GM23338 (cell line): ENCODE results near the gene SUGCT. TPM values are rescaled to one million over a fixed set of nuclear protein-coding genes. Genes with fewer than 3 reads are reported as not detected.

Experiments used
- ATAC-seq: fragments of 200-7000 bp; cut with Tn5 transposase; 3 replicates; pipeline ENCODE4 v1.9.1; 2020
- DNase-seq: peaks from one replicate; pipeline ENCODE4 v3.0.0-alpha.2; 2015; ENCODE audit warnings: low spot score
- H2AFZ ChIP-seq: fragments of 200-600 bp; sonication (generic); 2 replicates; pipeline ENCODE4 v1.8.0; 2016; ENCODE audit warnings: antibody characterized with exemption, mild to moderate bottlenecking, moderate library complexity
- H3F3A ChIP-seq: fragments of 200-600 bp; sonication (generic); replicated peaks from 2 replicates; pipeline ENCODE4 v1.8.0; 2017; ENCODE audit warnings: antibody characterized with exemption, mixed run types, low read depth
- H3K27ac ChIP-seq: fragments of 200-600 bp; sonication (generic); 2 replicates; pipeline ENCODE4 v1.6.1; 2016; ENCODE audit warnings: low read depth
- H3K27me3 ChIP-seq: fragments of 200-600 bp; sonication (generic); 2 replicates; pipeline ENCODE4 v1.8.0; 2016; ENCODE audit warnings: mild to moderate bottlenecking, mixed run types, moderate library complexity; ENCODE audit not compliant: insufficient read depth
- H3K36me3 ChIP-seq: fragments of 200-600 bp; sonication (generic); 2 replicates; pipeline ENCODE4 v1.8.0; 2016; ENCODE audit warnings: mild to moderate bottlenecking; ENCODE audit not compliant: insufficient read depth
- H3K4me1 ChIP-seq: fragments of 200-600 bp; sonication (generic); 2 replicates; pipeline ENCODE4 v1.8.0; 2016; ENCODE audit warnings: mild to moderate bottlenecking, moderate library complexity; ENCODE audit not compliant: insufficient read depth
- H3K4me2 ChIP-seq: fragments of 200-600 bp; sonication (generic); 2 replicates; pipeline ENCODE4 v1.7.1; 2017; ENCODE audit warnings: mixed run types
- H3K4me3 ChIP-seq: fragments of 200-600 bp; sonication (generic); 2 replicates; pipeline ENCODE4 v1.6.1; 2016; ENCODE audit warnings: mixed run types
- H3K79me2 ChIP-seq: fragments of 200-600 bp; sonication (generic); replicated peaks from 2 replicates; pipeline ENCODE4 v1.8.0; 2017; ENCODE audit warnings: mild to moderate bottlenecking; ENCODE audit not compliant: insufficient read depth
- H3K9me2 ChIP-seq: fragments of 200-600 bp; sonication (generic); 2 replicates; pipeline ENCODE4 v1.8.0; 2017; ENCODE audit not compliant: insufficient read depth
- H4K20me1 ChIP-seq: fragments of 200-600 bp; sonication (generic); replicated peaks from 2 replicates; pipeline ENCODE4 v1.8.0; 2017; ENCODE audit warnings: mild to moderate bottlenecking; ENCODE audit not compliant: insufficient read depth
- H3K27ac Mint-ChIP-seq: 2 replicates; pipeline ENCODE4 v1.8.0; 2020; ENCODE audit warnings: inconsistent platforms, mild to moderate bottlenecking, moderate library complexity, mixed read lengths
- H3K27me3 Mint-ChIP-seq: 3 replicates; pipeline ENCODE4 v1.8.0; 2022; ENCODE audit warnings: low read depth, mild to moderate bottlenecking, moderate library complexity, mixed read lengths, inconsistent platforms; ENCODE audit not compliant: insufficient read depth, poor library complexity
- H3K36me3 Mint-ChIP-seq: 3 replicates; pipeline ENCODE4 v1.8.0; 2021; ENCODE audit warnings: low read depth, mild to moderate bottlenecking, inconsistent platforms, moderate library complexity, mixed read lengths
- H3K4me1 Mint-ChIP-seq: 3 replicates; pipeline ENCODE4 v1.8.0; 2020; ENCODE audit warnings: mild to moderate bottlenecking, inconsistent platforms, mixed read lengths
- H3K4me3 Mint-ChIP-seq: 3 replicates; pipeline ENCODE4 v1.8.0; 2021; ENCODE audit warnings: moderate library complexity, mild to moderate bottlenecking, inconsistent platforms, mixed read lengths
- H3K9me3 Mint-ChIP-seq: 3 replicates; pipeline ENCODE4 v1.8.0; 2020; ENCODE audit warnings: moderate library complexity, mild to moderate bottlenecking, inconsistent platforms, mixed read lengths
- EZH2 ChIP-seq: fragments of 200-600 bp; sonication (generic); IDR thresholded peaks from one replicate; pipeline ENCODE4 v1.8.0; 2017; ENCODE audit warnings: antibody characterized with exemption, mild to moderate bottlenecking, low read depth; ENCODE audit not compliant: unreplicated experiment
- EZH2phosphoT487 ChIP-seq: fragments of 200-600 bp; sonication (generic); IDR thresholded peaks from one replicate; pipeline ENCODE4 v1.8.1; 2018; ENCODE audit warnings: antibody characterized with exemption; ENCODE audit not compliant: unreplicated experiment
- NANOG ChIP-seq: IDR thresholded peaks from 2 replicates; pipeline ENCODE4 v1.6.1; 2016; ENCODE audit warnings: antibody characterized with exemption, borderline replicate concordance
- POLR2AphosphoS5 ChIP-seq: IDR thresholded peaks from 2 replicates; pipeline ENCODE4 v1.6.1; 2016; ENCODE audit warnings: antibody characterized with exemption, low read depth
- STAT1 ChIP-seq: IDR thresholded peaks from one replicate; pipeline ENCODE4 v1.6.1; 2016; ENCODE audit warnings: antibody characterized with exemption; ENCODE audit not compliant: unreplicated experiment
- ZNF114 ChIP-seq: fragments of 250-450 bp; sonication (Bioruptor Pico); IDR thresholded peaks from 2 replicates; pipeline ENCODE4 v1.5.0; 2020; ENCODE audit warnings: mild to moderate bottlenecking, moderate library complexity
- ZNF331 ChIP-seq: fragments of 250-450 bp; sonication (Bioruptor Pico); IDR thresholded peaks from 2 replicates; pipeline ENCODE4 v1.5.0; 2020; ENCODE audit warnings: low read depth, mild to moderate bottlenecking, moderate library complexity
- polyA plus RNA-seq: library from polyadenylated mRNA; unstranded; fragments of >200 nt; fragmentation: Nextera tagmentation; extraction: Ambion mirVana; gene quantifications from 2 replicates; pipeline ENCODE4 v1.2.1, GENCODE V29; 2016
- total RNA-seq: library from RNA; depleted of rRNA; stranded (reverse); fragments of >200 nt; shearing (Covaris generic); gene quantifications from 2 replicates; pipeline ENCODE4 v1.2.3, GENCODE V29; 2014
- TF ChIP-seq, protein P1 (sequence below), 2 experiments: fragments of 200-600 bp in 1 of 2; sonication (generic) in 1 of 2; conservative IDR thresholded peaks; 2 replicates each; pipeline versions ENCODE4 v1.5.1 to v1.6.1; 2016 to 2017; ENCODE audit warnings: antibody characterized with exemption in 2 of 2, low read depth in 2 of 2, mild to moderate bottlenecking in 2 of 2, moderate library complexity in 1 of 2
- TF ChIP-seq, protein P2 (sequence below): IDR thresholded peaks from 2 replicates; pipeline ENCODE4 v1.6.1; 2016; ENCODE audit warnings: antibody characterized with exemption
- TF ChIP-seq, protein P3 (sequence below): IDR thresholded peaks from one replicate; pipeline ENCODE4 v1.6.1; 2018; ENCODE audit warnings: antibody characterized with exemption; ENCODE audit not compliant: unreplicated experiment

Gene SUGCT
- total and polyA plus RNA-seq, 2 experiments from 2014 or later: 4.2 to 5.6 TPM

DNA sequence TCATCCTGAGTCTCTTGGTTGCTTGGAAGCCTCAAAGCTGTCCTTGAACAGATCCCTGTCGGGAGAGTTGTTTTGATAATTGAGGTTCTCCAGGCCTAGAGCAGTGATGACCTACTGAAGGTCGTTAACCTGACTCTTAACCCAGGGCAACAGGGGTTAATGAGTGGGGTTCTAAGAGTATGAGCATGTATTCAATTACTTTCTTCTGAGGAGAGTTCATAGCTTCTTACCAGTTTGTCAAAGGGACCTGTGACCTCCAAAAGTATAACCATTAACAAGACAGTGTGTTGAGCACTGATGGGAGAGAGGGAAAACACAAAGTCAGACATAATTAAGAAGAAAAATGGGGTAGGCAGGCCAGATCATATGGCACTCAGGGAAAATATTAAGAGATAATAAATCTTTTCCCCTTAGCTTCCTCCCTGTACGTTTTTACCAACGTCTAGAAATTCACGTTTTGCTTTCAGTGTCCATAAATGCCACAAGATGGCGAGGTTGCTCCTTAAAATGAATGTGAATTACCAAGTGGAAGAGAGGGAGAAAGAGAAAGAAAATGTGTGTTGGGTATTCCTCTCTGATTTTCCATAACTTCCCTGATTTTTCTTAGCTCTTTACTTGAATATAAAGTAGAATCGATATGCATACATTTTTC is 97.6 kb downstream of the SUGCT start:
- TF ChIP-seq EZH2: no peak
- TF ChIP-seq, protein P1, sequence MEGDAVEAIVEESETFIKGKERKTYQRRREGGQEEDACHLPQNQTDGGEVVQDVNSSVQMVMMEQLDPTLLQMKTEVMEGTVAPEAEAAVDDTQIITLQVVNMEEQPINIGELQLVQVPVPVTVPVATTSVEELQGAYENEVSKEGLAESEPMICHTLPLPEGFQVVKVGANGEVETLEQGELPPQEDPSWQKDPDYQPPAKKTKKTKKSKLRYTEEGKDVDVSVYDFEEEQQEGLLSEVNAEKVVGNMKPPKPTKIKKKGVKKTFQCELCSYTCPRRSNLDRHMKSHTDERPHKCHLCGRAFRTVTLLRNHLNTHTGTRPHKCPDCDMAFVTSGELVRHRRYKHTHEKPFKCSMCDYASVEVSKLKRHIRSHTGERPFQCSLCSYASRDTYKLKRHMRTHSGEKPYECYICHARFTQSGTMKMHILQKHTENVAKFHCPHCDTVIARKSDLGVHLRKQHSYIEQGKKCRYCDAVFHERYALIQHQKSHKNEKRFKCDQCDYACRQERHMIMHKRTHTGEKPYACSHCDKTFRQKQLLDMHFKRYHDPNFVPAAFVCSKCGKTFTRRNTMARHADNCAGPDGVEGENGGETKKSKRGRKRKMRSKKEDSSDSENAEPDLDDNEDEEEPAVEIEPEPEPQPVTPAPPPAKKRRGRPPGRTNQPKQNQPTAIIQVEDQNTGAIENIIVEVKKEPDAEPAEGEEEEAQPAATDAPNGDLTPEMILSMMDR (conservative IDR thresholded peaks at IDR 0.05; ENCODE audit: low read depth in 2 of 2): peak; percentile 70 to 80
- Histone ChIP-seq H3K36me3 (no peaks in the 10 kb centered on the region), H3K9me2 (no peaks in the 10 kb centered on the region), H3K27ac (no peak overlapping the region), H3K27me3 (peaks cover 5% of the 10 kb centered on the region; the same call in 1 of the 2 replicates), H4K20me1 (no peaks in the 10 kb centered on the region), H3K79me2 (no peaks in the 10 kb centered on the region), H2AFZ (no peak overlapping the region), H3K4me1 (no peaks in the 10 kb centered on the region), H3K4me2 (no peak overlapping the region), H3K4me3 (no peak overlapping the region), H3F3A (no peaks in the 10 kb centered on the region)
- ATAC-seq: no peak
- no peak overlapping the region for H3K4me3 Mint-ChIP-seq
- peaks cover 4% of the 10 kb centered on the region; the same call in 2 of the 3 replicates for H3K4me1 Mint-ChIP-seq
- peaks cover 4% of the 10 kb centered on the region for H3K27me3 Mint-ChIP-seq
- no peaks in the 10 kb centered on the region for H3K9me3 Mint-ChIP-seq
- no peak overlapping the region for H3K27ac Mint-ChIP-seq
- peak; percentile 69 for DNase-seq
- no peaks in the 10 kb centered on the region for H3K36me3 Mint-ChIP-seq

DNA sequence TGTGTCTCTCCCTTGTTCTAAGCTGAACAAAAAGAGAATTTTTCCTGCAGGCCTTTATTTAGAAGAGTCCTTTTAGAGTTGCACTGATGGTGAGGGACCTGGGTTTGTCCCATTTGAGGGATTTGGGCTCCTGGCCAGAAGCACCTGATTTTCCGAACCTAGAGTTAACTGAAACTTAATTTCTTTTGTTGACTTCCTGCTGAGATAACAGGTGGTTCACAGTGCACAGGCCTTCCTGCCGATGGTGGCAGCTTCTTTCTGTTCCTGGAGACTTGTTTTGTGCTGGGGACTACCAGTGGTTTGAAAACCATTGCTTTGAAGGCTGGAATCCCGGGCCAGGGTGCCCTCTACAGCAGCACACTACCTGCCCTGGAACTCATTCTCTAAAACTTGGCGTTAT is 99.2 kb downstream of the SUGCT start:
- H3K4me1 Mint-ChIP-seq: peaks cover 4% of the 10 kb centered on the region; the same call in 2 of the 3 replicates
- Histone ChIP-seq H3K9me2 (no peaks in the 10 kb centered on the region), H3K27ac (no peak overlapping the region), H3K4me2 (no peak overlapping the region), H3K36me3 (no peaks in the 10 kb centered on the region), H3K79me2 (no peaks in the 10 kb centered on the region), H4K20me1 (no peaks in the 10 kb centered on the region), H3F3A (no peaks in the 10 kb centered on the region), H3K4me3 (no peak overlapping the region), H3K4me1 (no peaks in the 10 kb centered on the region), H2AFZ (no peak overlapping the region), H3K27me3 (peaks cover 5% of the 10 kb centered on the region; the same call in 1 of the 2 replicates)
- H3K9me3 Mint-ChIP-seq: no peaks in the 10 kb centered on the region
- no peak overlapping the region for H3K27ac Mint-ChIP-seq
- DNase-seq: peak; percentile 2
- no peak for ATAC-seq
- no peak overlapping the region for H3K4me3 Mint-ChIP-seq
- no peaks in the 10 kb centered on the region for H3K27me3 Mint-ChIP-seq
- no peaks in the 10 kb centered on the region for H3K36me3 Mint-ChIP-seq
- TF ChIP-seq STAT1 (no peak), EZH2phosphoT487 (no peak), NANOG (no peak), ZNF331 (CRISPR knock-in tag) (no peak), POLR2AphosphoS5 (no peak), ZNF114 (CRISPR knock-in tag) (no peak)
- TF ChIP-seq, protein P2, sequence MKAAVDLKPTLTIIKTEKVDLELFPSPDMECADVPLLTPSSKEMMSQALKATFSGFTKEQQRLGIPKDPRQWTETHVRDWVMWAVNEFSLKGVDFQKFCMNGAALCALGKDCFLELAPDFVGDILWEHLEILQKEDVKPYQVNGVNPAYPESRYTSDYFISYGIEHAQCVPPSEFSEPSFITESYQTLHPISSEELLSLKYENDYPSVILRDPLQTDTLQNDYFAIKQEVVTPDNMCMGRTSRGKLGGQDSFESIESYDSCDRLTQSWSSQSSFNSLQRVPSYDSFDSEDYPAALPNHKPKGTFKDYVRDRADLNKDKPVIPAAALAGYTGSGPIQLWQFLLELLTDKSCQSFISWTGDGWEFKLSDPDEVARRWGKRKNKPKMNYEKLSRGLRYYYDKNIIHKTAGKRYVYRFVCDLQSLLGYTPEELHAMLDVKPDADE: no peak
- TF ChIP-seq, protein P1 (conservative IDR thresholded peaks at IDR 0.05; ENCODE audit: low read depth in 2 of 2): no peak
- TF ChIP-seq, protein P3, sequence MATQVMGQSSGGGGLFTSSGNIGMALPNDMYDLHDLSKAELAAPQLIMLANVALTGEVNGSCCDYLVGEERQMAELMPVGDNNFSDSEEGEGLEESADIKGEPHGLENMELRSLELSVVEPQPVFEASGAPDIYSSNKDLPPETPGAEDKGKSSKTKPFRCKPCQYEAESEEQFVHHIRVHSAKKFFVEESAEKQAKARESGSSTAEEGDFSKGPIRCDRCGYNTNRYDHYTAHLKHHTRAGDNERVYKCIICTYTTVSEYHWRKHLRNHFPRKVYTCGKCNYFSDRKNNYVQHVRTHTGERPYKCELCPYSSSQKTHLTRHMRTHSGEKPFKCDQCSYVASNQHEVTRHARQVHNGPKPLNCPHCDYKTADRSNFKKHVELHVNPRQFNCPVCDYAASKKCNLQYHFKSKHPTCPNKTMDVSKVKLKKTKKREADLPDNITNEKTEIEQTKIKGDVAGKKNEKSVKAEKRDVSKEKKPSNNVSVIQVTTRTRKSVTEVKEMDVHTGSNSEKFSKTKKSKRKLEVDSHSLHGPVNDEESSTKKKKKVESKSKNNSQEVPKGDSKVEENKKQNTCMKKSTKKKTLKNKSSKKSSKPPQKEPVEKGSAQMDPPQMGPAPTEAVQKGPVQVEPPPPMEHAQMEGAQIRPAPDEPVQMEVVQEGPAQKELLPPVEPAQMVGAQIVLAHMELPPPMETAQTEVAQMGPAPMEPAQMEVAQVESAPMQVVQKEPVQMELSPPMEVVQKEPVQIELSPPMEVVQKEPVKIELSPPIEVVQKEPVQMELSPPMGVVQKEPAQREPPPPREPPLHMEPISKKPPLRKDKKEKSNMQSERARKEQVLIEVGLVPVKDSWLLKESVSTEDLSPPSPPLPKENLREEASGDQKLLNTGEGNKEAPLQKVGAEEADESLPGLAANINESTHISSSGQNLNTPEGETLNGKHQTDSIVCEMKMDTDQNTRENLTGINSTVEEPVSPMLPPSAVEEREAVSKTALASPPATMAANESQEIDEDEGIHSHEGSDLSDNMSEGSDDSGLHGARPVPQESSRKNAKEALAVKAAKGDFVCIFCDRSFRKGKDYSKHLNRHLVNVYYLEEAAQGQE: no peak
